DOHH2 (cell line): ENCODE data around the gene TMEM259.

Source experiments
- EZH2phosphoT487 ChIP-seq: fragments of 200-600 bp; sonication (generic); IDR thresholded peaks from 2 replicates; pipeline ENCODE4 v1.6.1; 2017; ENCODE audit warnings: borderline replicate concordance, mild to moderate bottlenecking, antibody characterized with exemption, low read length, moderate library complexity, mixed read lengths
- TF ChIP-seq, protein P1 (sequence below): fragments of 200-600 bp; sonication (generic); IDR thresholded peaks from one replicate; pipeline ENCODE4 v1.5.1; 2014; ENCODE audit warnings: antibody characterized with exemption, mild to moderate bottlenecking, low read depth, low read length; ENCODE audit not compliant: poor library complexity, severe bottlenecking

DNA sequence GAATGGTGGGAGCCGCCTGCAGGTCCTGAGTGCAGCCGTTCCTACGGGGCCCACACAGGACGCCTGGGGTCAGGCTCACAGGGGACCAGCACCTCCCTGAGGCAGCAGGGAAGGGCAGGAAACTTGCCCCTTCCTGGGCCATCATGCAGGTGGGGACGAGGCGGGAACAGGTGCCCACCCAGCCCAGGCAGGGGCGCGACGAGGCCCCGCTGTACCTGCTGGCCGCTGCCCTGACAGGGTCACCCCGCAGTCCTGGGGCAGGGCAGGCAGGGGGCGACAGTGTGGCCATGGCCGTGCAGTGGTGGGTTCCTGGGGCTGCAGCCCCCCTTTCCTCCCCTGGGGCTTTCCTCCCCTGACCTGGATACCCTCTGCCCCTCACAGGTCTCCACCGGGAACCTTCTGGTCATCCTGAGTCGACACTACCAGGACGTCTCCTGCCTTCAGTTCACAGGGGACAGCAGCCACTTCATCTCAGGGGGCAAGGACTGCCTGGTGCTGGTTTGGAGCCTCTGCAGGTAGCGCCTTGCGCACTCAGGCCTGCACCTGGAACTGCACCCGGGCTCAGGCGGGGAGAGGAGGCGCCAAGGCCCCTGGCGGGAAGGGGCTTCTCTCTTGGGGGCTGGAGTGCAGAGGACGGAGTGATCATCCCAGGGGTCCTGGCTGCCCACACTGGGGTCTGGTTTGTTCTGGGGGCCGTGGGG lies 31.4 kb downstream of the TMEM259 start:
- TF ChIP-seq, protein P1, sequence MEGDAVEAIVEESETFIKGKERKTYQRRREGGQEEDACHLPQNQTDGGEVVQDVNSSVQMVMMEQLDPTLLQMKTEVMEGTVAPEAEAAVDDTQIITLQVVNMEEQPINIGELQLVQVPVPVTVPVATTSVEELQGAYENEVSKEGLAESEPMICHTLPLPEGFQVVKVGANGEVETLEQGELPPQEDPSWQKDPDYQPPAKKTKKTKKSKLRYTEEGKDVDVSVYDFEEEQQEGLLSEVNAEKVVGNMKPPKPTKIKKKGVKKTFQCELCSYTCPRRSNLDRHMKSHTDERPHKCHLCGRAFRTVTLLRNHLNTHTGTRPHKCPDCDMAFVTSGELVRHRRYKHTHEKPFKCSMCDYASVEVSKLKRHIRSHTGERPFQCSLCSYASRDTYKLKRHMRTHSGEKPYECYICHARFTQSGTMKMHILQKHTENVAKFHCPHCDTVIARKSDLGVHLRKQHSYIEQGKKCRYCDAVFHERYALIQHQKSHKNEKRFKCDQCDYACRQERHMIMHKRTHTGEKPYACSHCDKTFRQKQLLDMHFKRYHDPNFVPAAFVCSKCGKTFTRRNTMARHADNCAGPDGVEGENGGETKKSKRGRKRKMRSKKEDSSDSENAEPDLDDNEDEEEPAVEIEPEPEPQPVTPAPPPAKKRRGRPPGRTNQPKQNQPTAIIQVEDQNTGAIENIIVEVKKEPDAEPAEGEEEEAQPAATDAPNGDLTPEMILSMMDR: peak; percentile 47
- TF ChIP-seq EZH2phosphoT487: no peak
